ENCODE measurements around the gene MNX1. TPM values are rescaled to one million over a fixed set of nuclear protein-coding genes. Genes with fewer than 3 reads are reported as not detected.

MNX1 gene
- total and polyA plus RNA-seq, 10 of the 15 experiments (the other 5 are each of a cell fraction or from before 2014, with no cell fraction given) = 0.22 to 2.7 (median 1.3) TPM; not detected in 1

DNA sequence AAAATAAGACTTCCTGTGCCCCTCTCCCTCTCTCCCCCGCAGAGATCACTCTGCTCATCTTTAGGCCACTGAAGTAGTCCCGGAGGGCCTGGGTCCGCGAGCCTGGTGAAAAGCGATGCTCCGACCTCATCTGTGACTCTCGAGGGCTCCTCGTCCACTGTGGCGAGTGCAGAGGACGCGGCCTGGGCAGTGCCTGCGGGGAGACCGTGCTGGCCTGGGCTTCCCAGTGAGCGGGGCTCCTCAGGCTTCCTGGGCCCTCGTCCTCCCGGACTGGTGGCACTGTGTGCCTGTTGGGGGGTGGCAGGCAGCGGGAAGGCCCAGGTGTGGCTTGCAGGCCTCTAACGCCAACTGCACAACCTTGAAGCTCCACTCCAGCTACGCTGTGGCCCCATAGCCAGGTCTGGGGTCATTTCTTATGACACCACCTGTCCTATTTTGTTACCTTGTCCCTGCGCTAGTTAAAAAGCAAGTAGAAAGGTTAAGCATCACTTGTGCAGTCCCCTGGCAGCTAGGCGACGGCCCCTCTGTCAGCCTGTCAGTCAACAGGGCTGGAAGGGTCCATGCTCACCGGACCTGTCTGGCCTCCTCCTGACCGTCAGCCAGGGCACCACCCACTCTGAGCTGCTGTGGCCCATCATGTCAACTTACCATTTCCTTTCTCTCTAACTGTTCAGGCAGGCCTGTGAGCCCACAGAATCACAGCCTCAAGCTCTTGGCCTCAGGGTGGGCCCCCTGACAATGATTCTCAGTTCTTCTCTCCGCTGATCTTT, 20.5 kb downstream of the MNX1 start (continued):
- TF ChIP-seq, protein P1, sequence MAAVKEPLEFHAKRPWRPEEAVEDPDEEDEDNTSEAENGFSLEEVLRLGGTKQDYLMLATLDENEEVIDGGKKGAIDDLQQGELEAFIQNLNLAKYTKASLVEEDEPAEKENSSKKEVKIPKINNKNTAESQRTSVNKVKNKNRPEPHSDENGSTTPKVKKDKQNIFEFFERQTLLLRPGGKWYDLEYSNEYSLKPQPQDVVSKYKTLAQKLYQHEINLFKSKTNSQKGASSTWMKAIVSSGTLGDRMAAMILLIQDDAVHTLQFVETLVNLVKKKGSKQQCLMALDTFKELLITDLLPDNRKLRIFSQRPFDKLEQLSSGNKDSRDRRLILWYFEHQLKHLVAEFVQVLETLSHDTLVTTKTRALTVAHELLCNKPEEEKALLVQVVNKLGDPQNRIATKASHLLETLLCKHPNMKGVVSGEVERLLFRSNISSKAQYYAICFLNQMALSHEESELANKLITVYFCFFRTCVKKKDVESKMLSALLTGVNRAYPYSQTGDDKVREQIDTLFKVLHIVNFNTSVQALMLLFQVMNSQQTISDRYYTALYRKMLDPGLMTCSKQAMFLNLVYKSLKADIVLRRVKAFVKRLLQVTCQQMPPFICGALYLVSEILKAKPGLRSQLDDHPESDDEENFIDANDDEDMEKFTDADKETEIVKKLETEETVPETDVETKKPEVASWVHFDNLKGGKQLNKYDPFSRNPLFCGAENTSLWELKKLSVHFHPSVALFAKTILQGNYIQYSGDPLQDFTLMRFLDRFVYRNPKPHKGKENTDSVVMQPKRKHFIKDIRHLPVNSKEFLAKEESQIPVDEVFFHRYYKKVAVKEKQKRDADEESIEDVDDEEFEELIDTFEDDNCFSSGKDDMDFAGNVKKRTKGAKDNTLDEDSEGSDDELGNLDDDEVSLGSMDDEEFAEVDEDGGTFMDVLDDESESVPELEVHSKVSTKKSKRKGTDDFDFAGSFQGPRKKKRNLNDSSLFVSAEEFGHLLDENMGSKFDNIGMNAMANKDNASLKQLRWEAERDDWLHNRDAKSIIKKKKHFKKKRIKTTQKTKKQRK (IDR thresholded peaks at IDR 0.05; ENCODE audit: low read depth, low read length) = no peak
- TF ChIP-seq NFYA (IDR thresholded peaks at IDR 0.05; ENCODE audit: borderline replicate concordance, low read depth, low read length) = no peak
- TF ChIP-seq JUND (IDR thresholded peaks at IDR 0.05; ENCODE audit: low read depth, low read length) = no peak
- TF ChIP-seq CREB1 (IDR thresholded peaks at IDR 0.05; ENCODE audit: low read depth) = no peak
- TF ChIP-seq POLR2A (IDR thresholded peaks at IDR 0.05; ENCODE audit: low read depth, low read length) = no peak

DNA sequence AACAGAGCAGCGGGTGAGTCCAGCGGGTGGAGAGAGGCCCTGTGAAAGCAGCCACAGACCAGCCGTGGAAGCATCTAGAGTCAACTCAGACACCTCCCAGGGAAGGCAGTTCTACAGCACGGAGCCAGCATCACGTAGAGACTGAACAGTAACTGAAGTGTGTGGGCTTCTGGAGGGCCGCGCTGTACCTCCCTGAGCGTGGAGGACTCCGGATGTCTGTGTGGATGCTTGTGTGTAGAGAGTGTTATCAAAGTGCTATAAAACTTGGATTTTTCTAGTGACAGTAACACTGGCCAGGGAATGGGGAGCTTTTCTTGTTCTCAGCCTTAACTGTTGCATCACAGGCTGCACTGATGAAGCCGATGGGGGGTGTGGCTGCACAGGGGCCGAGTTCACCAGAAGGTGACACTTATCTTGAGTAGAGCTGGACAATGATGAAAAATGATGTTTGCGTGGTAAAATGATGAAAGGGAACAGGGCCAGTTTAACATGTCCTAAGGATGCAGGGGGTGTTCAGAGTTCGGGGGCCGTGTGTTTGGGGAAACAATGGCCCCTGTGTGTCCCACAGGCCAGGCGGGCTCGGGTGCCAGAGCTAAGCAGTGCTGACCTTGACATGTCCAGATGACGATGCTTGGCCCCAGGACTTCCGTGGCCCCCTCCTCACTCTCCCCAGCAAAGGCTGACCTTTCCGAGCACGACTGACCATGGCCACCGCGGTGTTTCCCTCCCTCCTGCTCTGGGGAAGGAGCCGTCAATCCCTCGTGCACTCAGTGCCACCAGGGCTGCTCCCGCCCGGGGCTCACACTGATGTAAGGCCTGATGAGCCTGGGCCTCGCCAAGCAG, 21.9 kb downstream of the MNX1 start:
- H3K27ac ChIP-seq (ENCODE audit: control insufficient read depth, insufficient read depth) = no peak overlapping the region
- ATAC-seq (no peak), DNase-seq (ENCODE audit: low read depth, low spot score) (no peak), FAIRE-seq (no peak)
- no peak overlapping the region for H3K9ac ChIP-seq (ENCODE audit: control insufficient read depth, insufficient read depth, low read length)
- H3K4me2 ChIP-seq (ENCODE audit: control insufficient read depth, insufficient read depth) = no peak overlapping the region
- no peaks in the 10 kb centered on the region for H3K79me2 ChIP-seq (ENCODE audit: control insufficient read depth, insufficient read depth, low read length)
- no peaks in the 10 kb centered on the region for H3K4me1 ChIP-seq (ENCODE audit: control insufficient read depth, insufficient read depth, low read length)
- ChIA-PET SMC1A (ENCODE audit: uncharacterized antibody, unreplicated experiment) (interaction anchor here (1.1 kb wide), 1 partner anchor 15 kb away, joined by 7 read pairs; no protein-coding TSS in a partner anchor), CTCF (no interaction called here), POLR2A (no interaction called here), RAD21 (ENCODE audit: unreplicated experiment) (no interaction called here)
- H3K9me3 ChIP-seq (replicated peaks; ENCODE audit: control insufficient read depth, insufficient read depth, low read length) = no peaks in the 10 kb centered on the region
- no peak overlapping the region for H2AFZ ChIP-seq (ENCODE audit: control insufficient read depth, low read depth, low read length)
- BruUV-seq (replicated peaks) = no TSS peak
- H3K36me3 ChIP-seq (ENCODE audit: control insufficient read depth in 2 of 2, insufficient read depth in 2 of 2, low read length in 1 of 2) = no peaks in the 10 kb centered on the region
- in situ Hi-C loops (cut with MboI) = no loop called here
- intact Hi-C loops (cut with micrococcal nuclease; ENCODE audit: unreplicated experiment) = no loop called here
- H4K20me1 ChIP-seq (ENCODE audit: control insufficient read depth, insufficient read depth) = no peaks in the 10 kb centered on the region
- no peak overlapping the region for H3K4me3 ChIP-seq
- WGBS (ENCODE audit: insufficient coverage, insufficient replicate concordance, low lambda C conversion rate, missing lambda C conversion rate) = 59% methylated on average over 27 of the region's 27 CpGs
- H3K27me3 ChIP-seq (replicated peaks in 1 of 2; ENCODE audit: control insufficient read depth in 2 of 2, insufficient read depth in 2 of 2, low read length in 1 of 2) = no peaks in the 10 kb centered on the region
- TF ChIP-seq POLR2AphosphoS2 (IDR thresholded peaks at IDR 0.05; ENCODE audit: low read depth, low read length) = no peak
- TF ChIP-seq, protein P2, sequence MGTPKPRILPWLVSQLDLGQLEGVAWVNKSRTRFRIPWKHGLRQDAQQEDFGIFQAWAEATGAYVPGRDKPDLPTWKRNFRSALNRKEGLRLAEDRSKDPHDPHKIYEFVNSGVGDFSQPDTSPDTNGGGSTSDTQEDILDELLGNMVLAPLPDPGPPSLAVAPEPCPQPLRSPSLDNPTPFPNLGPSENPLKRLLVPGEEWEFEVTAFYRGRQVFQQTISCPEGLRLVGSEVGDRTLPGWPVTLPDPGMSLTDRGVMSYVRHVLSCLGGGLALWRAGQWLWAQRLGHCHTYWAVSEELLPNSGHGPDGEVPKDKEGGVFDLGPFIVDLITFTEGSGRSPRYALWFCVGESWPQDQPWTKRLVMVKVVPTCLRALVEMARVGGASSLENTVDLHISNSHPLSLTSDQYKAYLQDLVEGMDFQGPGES (IDR thresholded peaks at IDR 0.05) = no peak
- TF ChIP-seq, protein P3, sequence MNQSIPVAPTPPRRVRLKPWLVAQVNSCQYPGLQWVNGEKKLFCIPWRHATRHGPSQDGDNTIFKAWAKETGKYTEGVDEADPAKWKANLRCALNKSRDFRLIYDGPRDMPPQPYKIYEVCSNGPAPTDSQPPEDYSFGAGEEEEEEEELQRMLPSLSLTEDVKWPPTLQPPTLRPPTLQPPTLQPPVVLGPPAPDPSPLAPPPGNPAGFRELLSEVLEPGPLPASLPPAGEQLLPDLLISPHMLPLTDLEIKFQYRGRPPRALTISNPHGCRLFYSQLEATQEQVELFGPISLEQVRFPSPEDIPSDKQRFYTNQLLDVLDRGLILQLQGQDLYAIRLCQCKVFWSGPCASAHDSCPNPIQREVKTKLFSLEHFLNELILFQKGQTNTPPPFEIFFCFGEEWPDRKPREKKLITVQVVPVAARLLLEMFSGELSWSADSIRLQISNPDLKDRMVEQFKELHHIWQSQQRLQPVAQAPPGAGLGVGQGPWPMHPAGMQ (IDR thresholded peaks at IDR 0.05; ENCODE audit: borderline replicate concordance) = no peak
- TF ChIP-seq BRCA1 (IDR thresholded peaks at IDR 0.05; ENCODE audit: low read depth, low read length) = no peak
- no peak for TF ChIP-seq NR2F1 (conservative IDR thresholded peaks at IDR 0.05)
- TF ChIP-seq, protein P4, sequence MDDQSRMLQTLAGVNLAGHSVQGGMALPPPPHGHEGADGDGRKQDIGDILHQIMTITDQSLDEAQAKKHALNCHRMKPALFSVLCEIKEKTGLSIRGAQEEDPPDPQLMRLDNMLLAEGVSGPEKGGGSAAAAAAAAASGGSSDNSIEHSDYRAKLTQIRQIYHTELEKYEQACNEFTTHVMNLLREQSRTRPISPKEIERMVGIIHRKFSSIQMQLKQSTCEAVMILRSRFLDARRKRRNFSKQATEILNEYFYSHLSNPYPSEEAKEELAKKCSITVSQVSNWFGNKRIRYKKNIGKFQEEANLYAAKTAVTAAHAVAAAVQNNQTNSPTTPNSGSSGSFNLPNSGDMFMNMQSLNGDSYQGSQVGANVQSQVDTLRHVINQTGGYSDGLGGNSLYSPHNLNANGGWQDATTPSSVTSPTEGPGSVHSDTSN (IDR thresholded peaks at IDR 0.05; ENCODE audit: insufficient replicate concordance, low read depth, low read length) = no peak
- no peak for TF ChIP-seq STAT1 (conservative IDR thresholded peaks at IDR 0.05)
- no peak for TF ChIP-seq TARDBP (IDR thresholded peaks at IDR 0.05; ENCODE audit: borderline replicate concordance)
- TF ChIP-seq ZNF24 (IDR thresholded peaks at IDR 0.05) = no peak
- no peak for TF ChIP-seq NBN (IDR thresholded peaks at IDR 0.05)
- no peak for TF ChIP-seq CHD1 (IDR thresholded peaks at IDR 0.05; ENCODE audit: low read depth, low read length)
